A549 (cell line): Measurements from ENCODE around the gene PPAN. TPM values are rescaled to one million over a fixed set of nuclear protein-coding genes. Genes with fewer than 3 reads are reported as not detected.

Experiments used
- ATAC-seq, 2 experiments: fragments of 200-7000 bp in 1 of 2; fragments of >200 bp in 1 of 2; cut with Nextera tagmentation in 1 of 2; cut with Tn5 transposase in 1 of 2; 3 replicates each; pipeline versions ENCODE4 v1.8.0 to v1.9.1; 2018 to 2020; ENCODE audit warnings: mild to moderate bottlenecking in 1 of 2, moderate library complexity in 1 of 2
- CTCF ChIA-PET: fragments of 300-600 bp; sonication (Branson Sonifier 250); formaldehyde crosslinking; extraction: SDS; loops from one replicate; lab custom pipeline; 2021; ENCODE audit warnings: antibody characterized with exemption, inconsistent platforms; lab: Yijun Ruan, JAX
- POLR2A ChIA-PET: fragments of 350-600 bp; formaldehyde crosslinking; extraction: SDS; loops from one replicate; lab custom pipeline; 2021; ENCODE audit warnings: antibody characterized with exemption, inconsistent platforms; lab: Yijun Ruan, JAX
- DNase-seq, 2 experiments: peaks; one replicate each; pipeline versions ENCODE4 v3.0.0 to v3.0.0-alpha.2; 2011 to 2016; ENCODE audit warnings: low read depth in 1 of 2, low spot score in 1 of 2
- FAIRE-seq: peaks from 2 replicates; lab custom pipeline; 2011; peaks lifted over from hg19 to GRCh38; lab: Jason Lieb, UNC
- H3K27ac ChIP-seq, 2 experiments: fragments of >200 bp; sonication (Bioruptor Twin); formaldehyde crosslinking; 3 replicates each; pipeline ENCODE4 v1.5.1; 2016 to 2017
- H3K4me1 ChIP-seq: fragments of >200 bp; sonication (Bioruptor Twin); formaldehyde crosslinking; 3 replicates; pipeline ENCODE4 v1.6.1; 2016
- H3K4me2 ChIP-seq: fragments of >200 bp; sonication (Bioruptor Twin); formaldehyde crosslinking; 3 replicates; pipeline ENCODE4 v1.6.1; 2016
- H3K4me3 ChIP-seq: fragments of >200 bp; sonication (Bioruptor Twin); formaldehyde crosslinking; 3 replicates; pipeline ENCODE4 v1.5.1; 2016
- H3K9me3 ChIP-seq: fragments of >200 bp; sonication (Bioruptor Twin); formaldehyde crosslinking; 3 replicates; pipeline ENCODE4 v1.6.1; 2016
- FOSL2 ChIP-seq, 2 experiments: fragments of 450-650 bp in 1 of 2; fragments of >200 bp in 1 of 2; sonication (Bioruptor Twin) in 1 of 2; formaldehyde crosslinking; IDR thresholded peaks; 2 replicates each; pipeline versions ENCODE4 v1.5.0 to v1.6.1; 2016 to 2020; ENCODE audit warnings: mild to moderate bottlenecking in 1 of 2, moderate library complexity in 1 of 2
- GATA3 ChIP-seq: IDR thresholded peaks from 2 replicates; pipeline ENCODE4 v1.6.1; 2012; ENCODE audit warnings: borderline replicate concordance
- HDAC2 ChIP-seq: fragments of 200-600 bp; sonication (generic); IDR thresholded peaks from 2 replicates; pipeline ENCODE4 v1.6.1; 2016
- MAFK ChIP-seq: fragments of 450-650 bp; IDR thresholded peaks from 2 replicates; pipeline ENCODE4 v1.6.1; 2014; ENCODE audit not compliant: partially characterized antibody
- NFE2L2 ChIP-seq: fragments of 150-350 bp; conservative IDR thresholded peaks from 2 replicates; pipeline ENCODE4 v1.6.1; 2014; ENCODE audit warnings: low read length
- NR3C1 ChIP-seq: fragments of >200 bp; sonication (Bioruptor Twin); formaldehyde crosslinking; IDR thresholded peaks from 3 replicates; pipeline ENCODE4 v1.6.1; 2017
- PHF8 ChIP-seq: fragments of 200-600 bp; sonication (generic); IDR thresholded peaks from 2 replicates; pipeline ENCODE4 v1.6.1; 2016; ENCODE audit warnings: low read depth, mild to moderate bottlenecking, antibody characterized with exemption, moderate library complexity, borderline replicate concordance
- RARB ChIP-seq: fragments of 250-450 bp; sonication (Bioruptor Pico); IDR thresholded peaks from 2 replicates; pipeline ENCODE4 v1.8.0; 2021; ENCODE audit warnings: mild to moderate bottlenecking, moderate library complexity
- RCOR1 ChIP-seq: fragments of 150-350 bp; IDR thresholded peaks from 2 replicates; pipeline ENCODE4 v1.6.1; 2014; ENCODE audit warnings: antibody characterized with exemption, low read length, low read depth
- RFX5 ChIP-seq: fragments of 450-650 bp; IDR thresholded peaks from 2 replicates; pipeline ENCODE4 v1.7.1; 2014; ENCODE audit warnings: antibody characterized with exemption, mild to moderate bottlenecking, moderate library complexity
- RNF2 ChIP-seq: fragments of 200-600 bp; sonication (generic); IDR thresholded peaks from 2 replicates; pipeline ENCODE4 v1.6.1; 2016; ENCODE audit warnings: low read depth, mild to moderate bottlenecking, antibody characterized with exemption, moderate library complexity, borderline replicate concordance
- SMC3 ChIP-seq: fragments of >200 bp; sonication (Bioruptor Twin); formaldehyde crosslinking; IDR thresholded peaks from 3 replicates; pipeline ENCODE4 v1.6.1; 2018; ENCODE audit warnings: inconsistent platforms
- SREBF2 ChIP-seq: fragments of 450-650 bp; IDR thresholded peaks from 2 replicates; pipeline ENCODE4 v1.6.1; 2014; ENCODE audit warnings: mild to moderate bottlenecking, moderate library complexity
- TFCP2L1 ChIP-seq: fragments of 250-450 bp; sonication (Bioruptor Pico); IDR thresholded peaks from 2 replicates; pipeline ENCODE4 v1.5.0; 2021; ENCODE audit warnings: mild to moderate bottlenecking
- WGBS: methylation state at CpG from one replicate; pipeline ENCODE4 v1.1.6; 2017; ENCODE audit errors: missing lambda C conversion rate; 5-methylcytosine and 5-hydroxymethylcytosine counted together
- polyA plus RNA-seq, 4 experiments: library from polyadenylated mRNA; depleted of rRNA in 3 of 4; stranded (reverse); fragments of >200 nt; fragmentation: RNase III in 1 of 4; extraction: RNeasy Plus Mini Kit Qiagen cat#74134 plus additional on column Dnase treatment in 1 of 4; gene quantifications; 2 replicates in 3 of 4; 3 replicates in 1 of 4; pipeline ENCODE4 v1.2.3, GENCODE V29; 2011 to 2017
- TF ChIP-seq, protein P1 (sequence below): fragments of >200 bp; sonication (Bioruptor Twin); formaldehyde crosslinking; IDR thresholded peaks from 2 replicates; pipeline ENCODE4 v1.6.1; 2016
- TF ChIP-seq, protein P2 (sequence below): fragments of >200 bp; sonication (Bioruptor Twin); formaldehyde crosslinking; IDR thresholded peaks from 3 replicates; pipeline ENCODE4 v1.6.1; 2016
- TF ChIP-seq, protein P3 (sequence below): fragments of >200 bp; sonication (Bioruptor Twin); formaldehyde crosslinking; IDR thresholded peaks from 3 replicates; pipeline ENCODE4 v1.5.1; 2016
- TF ChIP-seq, protein P4 (sequence below): IDR thresholded peaks from 2 replicates; pipeline ENCODE4 v1.6.1; 2012
- TF ChIP-seq, protein P5 (sequence below): fragments of 250-450 bp; sonication (Bioruptor Pico); IDR thresholded peaks from 2 replicates; pipeline ENCODE4 v1.5.0; 2020; ENCODE audit warnings: low read depth, mild to moderate bottlenecking, moderate library complexity
- TF ChIP-seq, protein P6 (sequence below): fragments of 150-350 bp; IDR thresholded peaks from 2 replicates; pipeline ENCODE4 v1.6.1; 2014; ENCODE audit warnings: low read depth, mild to moderate bottlenecking, low read length
- TF ChIP-seq, protein P7 (sequence below): IDR thresholded peaks from 2 replicates; pipeline ENCODE4 v1.6.1; 2012; ENCODE audit warnings: low read depth, borderline replicate concordance

The PPAN gene
- polyA plus RNA-seq, 2 of the 4 experiments (the other 2 are of a cell fraction) = 26.6 to 65.0 TPM

DNA sequence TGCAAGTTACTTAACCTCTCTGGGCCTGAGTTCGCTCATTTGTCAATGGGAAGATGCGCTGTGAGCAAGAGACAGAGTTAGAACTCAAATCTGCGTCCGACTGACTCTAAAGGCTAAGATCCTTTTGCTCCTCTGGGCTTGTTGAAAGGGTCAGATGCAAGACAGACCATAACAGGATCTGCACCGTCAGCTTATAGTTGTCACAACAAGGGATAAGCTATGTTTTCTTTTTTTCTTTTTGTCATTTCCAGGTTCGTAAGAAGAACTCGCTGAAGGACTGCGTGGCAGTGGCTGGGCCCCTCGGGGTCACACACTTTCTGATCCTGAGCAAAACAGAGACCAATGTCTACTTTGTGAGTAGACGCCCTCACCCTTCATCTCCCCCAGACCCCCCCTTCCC is 1.1 kb downstream of the PPAN start:
- FAIRE-seq (no peak), ATAC-seq (no peak), DNase-seq (no peak)
- H3K9me3 ChIP-seq = no peaks in the 10 kb centered on the region
- WGBS = 55% methylated on average over 10 of the region's 10 CpGs
- TF ChIP-seq RFX5 (no peak), MAFK (peak; percentile 44), NR3C1 (no peak), HDAC2 (no peak), RCOR1 (no peak)
- TF ChIP-seq, protein P1, sequence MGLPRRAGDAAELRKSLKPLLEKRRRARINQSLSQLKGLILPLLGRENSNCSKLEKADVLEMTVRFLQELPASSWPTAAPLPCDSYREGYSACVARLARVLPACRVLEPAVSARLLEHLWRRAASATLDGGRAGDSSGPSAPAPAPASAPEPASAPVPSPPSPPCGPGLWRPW = no peak
- TF ChIP-seq, protein P2, sequence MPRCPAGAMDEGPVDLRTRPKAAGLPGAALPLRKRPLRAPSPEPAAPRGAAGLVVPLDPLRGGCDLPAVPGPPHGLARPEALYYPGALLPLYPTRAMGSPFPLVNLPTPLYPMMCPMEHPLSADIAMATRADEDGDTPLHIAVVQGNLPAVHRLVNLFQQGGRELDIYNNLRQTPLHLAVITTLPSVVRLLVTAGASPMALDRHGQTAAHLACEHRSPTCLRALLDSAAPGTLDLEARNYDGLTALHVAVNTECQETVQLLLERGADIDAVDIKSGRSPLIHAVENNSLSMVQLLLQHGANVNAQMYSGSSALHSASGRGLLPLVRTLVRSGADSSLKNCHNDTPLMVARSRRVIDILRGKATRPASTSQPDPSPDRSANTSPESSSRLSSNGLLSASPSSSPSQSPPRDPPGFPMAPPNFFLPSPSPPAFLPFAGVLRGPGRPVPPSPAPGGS = no peak
- TF ChIP-seq, protein P3, sequence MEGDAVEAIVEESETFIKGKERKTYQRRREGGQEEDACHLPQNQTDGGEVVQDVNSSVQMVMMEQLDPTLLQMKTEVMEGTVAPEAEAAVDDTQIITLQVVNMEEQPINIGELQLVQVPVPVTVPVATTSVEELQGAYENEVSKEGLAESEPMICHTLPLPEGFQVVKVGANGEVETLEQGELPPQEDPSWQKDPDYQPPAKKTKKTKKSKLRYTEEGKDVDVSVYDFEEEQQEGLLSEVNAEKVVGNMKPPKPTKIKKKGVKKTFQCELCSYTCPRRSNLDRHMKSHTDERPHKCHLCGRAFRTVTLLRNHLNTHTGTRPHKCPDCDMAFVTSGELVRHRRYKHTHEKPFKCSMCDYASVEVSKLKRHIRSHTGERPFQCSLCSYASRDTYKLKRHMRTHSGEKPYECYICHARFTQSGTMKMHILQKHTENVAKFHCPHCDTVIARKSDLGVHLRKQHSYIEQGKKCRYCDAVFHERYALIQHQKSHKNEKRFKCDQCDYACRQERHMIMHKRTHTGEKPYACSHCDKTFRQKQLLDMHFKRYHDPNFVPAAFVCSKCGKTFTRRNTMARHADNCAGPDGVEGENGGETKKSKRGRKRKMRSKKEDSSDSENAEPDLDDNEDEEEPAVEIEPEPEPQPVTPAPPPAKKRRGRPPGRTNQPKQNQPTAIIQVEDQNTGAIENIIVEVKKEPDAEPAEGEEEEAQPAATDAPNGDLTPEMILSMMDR = no peak
- H3K4me2 ChIP-seq = peak overlapping the region; percentile 99
- H3K4me1 ChIP-seq = peaks cover 26% of the 10 kb centered on the region; the same call in 2 of the 3 replicates
- H3K4me3 ChIP-seq = peak overlapping the region; percentile 97
- peak overlapping the region; percentile 96 to 99 for H3K27ac ChIP-seq
- CTCF ChIA-PET = interaction anchor here (0.6 to 3.9 kb wide), 6 partner anchors 8 to 745 kb away, joined by 3 to 20 read pairs (median 10); partner anchors contain the start of gene EIF3G
- POLR2A ChIA-PET = interaction anchor here (2.4 kb wide), 1 partner anchor 10 kb away, joined by 6 read pairs; no protein-coding TSS in a partner anchor

DNA sequence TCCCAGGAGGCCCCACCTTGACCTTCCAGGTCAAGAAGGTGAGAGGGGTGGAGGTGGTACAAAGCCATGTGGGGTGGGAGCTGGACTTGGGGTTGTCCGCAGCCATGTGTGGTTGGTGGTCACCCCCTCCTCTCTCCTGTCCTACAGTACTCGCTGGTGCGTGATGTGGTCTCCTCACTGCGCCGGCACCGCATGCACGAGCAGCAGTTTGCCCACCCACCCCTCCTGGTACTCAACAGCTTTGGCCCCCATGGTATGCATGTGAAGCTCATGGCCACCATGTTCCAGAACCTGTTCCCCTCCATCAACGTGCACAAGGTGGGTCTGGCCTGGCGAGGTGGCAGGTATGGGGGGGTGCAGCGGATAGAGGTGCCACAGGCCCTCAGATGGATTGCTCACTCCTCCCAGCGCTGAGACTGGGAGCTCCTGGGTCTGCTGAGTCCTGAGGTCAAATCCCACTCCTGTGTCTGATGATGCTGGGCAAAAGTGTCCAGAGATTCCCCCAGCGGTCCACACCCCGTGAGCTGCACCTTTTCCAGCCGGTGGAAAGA is 1.7 kb downstream of the PPAN start:
- peaks cover 32% of the 10 kb centered on the region; the same call in 2 of the 3 replicates for H3K4me1 ChIP-seq
- TF ChIP-seq MAFK (no peak), FOSL2 (IDR thresholded peaks at IDR 0.05) (no peak), FOSL2 (CRISPR knock-in tag; IDR thresholded peaks at IDR 0.05) (no peak), RFX5 (no peak), TFCP2L1 (CRISPR knock-in tag) (no peak), PHF8 (no peak), RARB (CRISPR knock-in tag) (no peak), SREBF2 (no peak), NFE2L2 (no peak), RNF2 (no peak), SMC3 (no peak), GATA3 (no peak)
- TF ChIP-seq, protein P4, sequence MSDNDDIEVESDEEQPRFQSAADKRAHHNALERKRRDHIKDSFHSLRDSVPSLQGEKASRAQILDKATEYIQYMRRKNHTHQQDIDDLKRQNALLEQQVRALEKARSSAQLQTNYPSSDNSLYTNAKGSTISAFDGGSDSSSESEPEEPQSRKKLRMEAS = no peak
- TF ChIP-seq, protein P5, sequence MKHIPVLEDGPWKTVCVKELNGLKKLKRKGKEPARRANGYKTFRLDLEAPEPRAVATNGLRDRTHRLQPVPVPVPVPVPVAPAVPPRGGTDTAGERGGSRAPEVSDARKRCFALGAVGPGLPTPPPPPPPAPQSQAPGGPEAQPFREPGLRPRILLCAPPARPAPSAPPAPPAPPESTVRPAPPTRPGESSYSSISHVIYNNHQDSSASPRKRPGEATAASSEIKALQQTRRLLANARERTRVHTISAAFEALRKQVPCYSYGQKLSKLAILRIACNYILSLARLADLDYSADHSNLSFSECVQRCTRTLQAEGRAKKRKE (CRISPR knock-in tag) = no peak
- TF ChIP-seq, protein P3 = no peak
- TF ChIP-seq, protein P6, sequence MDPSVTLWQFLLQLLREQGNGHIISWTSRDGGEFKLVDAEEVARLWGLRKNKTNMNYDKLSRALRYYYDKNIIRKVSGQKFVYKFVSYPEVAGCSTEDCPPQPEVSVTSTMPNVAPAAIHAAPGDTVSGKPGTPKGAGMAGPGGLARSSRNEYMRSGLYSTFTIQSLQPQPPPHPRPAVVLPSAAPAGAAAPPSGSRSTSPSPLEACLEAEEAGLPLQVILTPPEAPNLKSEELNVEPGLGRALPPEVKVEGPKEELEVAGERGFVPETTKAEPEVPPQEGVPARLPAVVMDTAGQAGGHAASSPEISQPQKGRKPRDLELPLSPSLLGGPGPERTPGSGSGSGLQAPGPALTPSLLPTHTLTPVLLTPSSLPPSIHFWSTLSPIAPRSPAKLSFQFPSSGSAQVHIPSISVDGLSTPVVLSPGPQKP = no peak
- TF ChIP-seq, protein P7, sequence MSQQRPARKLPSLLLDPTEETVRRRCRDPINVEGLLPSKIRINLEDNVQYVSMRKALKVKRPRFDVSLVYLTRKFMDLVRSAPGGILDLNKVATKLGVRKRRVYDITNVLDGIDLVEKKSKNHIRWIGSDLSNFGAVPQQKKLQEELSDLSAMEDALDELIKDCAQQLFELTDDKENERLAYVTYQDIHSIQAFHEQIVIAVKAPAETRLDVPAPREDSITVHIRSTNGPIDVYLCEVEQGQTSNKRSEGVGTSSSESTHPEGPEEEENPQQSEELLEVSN = no peak
- no peaks in the 10 kb centered on the region for H3K9me3 ChIP-seq
- ChIA-PET CTCF (interaction anchor here (0.6 to 3.9 kb wide), 8 partner anchors 9 to 438 kb away, joined by 3 to 20 read pairs (median 8); partner anchors contain the start of gene EIF3G), POLR2A (interaction anchor here (1.1 to 2.4 kb wide), 2 partner anchors 9 to 12 kb away, joined by 3 to 6 read pairs; no protein-coding TSS in a partner anchor)
- FAIRE-seq (no peak), DNase-seq (no peak), ATAC-seq (no peak)
- H3K27ac ChIP-seq = peak overlapping the region in 1 of 2 experiments; percentile 99; a peak in 1 of 6 replicates
- H3K4me3 ChIP-seq = no peak overlapping the region; the same call in 2 of the 3 replicates
- peak overlapping the region; percentile 99 for H3K4me2 ChIP-seq
- WGBS = 96% methylated on average over 14 of the region's 14 CpGs
